Cardiac fibroblast (primary cell): Measurements from ENCODE around the gene FSTL4.
"Not testable (repeated sequence)": the region's sequence is repeated elsewhere in the genome, so short reads cannot be mapped to it uniquely, and the experiment has no call there.

Experiments used
- DNase-seq, 2 donors: peaks; one replicate each; pipeline versions ENCODE4 v3.0.0 to v3.0.0-alpha.2; 2010; ENCODE audit warnings: low read depth in 2 of 2
- H3K4me3 ChIP-seq, 2 donors: replicated peaks in 1 of 2; 1 replicate in 1 of 2; 2 replicates in 1 of 2; pipeline ENCODE4 v1.5.1; 2011; ENCODE audit warnings: low read depth in 2 of 2, low read length in 2 of 2, mild to moderate bottlenecking in 2 of 2, moderate library complexity in 1 of 2
- TF ChIP-seq, protein P1 (sequence below): IDR thresholded peaks from one replicate; pipeline ENCODE4 v1.5.1; 2011; ENCODE audit warnings: low read depth, mild to moderate bottlenecking, low read length, inconsistent platforms

The FSTL4 gene

DNA sequence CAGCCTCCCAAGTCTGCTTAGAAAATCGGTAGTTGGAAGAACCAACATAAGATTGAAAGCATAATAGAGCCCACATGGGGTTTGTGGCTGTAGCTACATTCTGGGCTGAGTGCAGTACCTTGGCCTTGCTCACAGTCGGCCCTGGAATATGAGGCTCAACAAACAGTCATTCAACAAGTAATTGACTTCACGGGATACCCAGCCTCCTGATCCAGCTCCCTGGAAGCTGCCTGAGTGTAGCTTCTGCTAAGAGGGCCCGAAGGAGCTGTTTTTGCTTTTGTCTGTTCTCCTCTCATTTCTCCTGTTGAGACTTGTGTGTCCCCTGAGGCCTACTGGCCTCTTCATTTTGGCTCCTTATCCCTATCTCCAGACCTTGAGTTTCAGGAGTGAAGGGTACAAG, 389.8 kb downstream of the FSTL4 start:
- no peak for DNase-seq
- no peak overlapping the region for H3K4me3 ChIP-seq
- TF ChIP-seq, protein P1, sequence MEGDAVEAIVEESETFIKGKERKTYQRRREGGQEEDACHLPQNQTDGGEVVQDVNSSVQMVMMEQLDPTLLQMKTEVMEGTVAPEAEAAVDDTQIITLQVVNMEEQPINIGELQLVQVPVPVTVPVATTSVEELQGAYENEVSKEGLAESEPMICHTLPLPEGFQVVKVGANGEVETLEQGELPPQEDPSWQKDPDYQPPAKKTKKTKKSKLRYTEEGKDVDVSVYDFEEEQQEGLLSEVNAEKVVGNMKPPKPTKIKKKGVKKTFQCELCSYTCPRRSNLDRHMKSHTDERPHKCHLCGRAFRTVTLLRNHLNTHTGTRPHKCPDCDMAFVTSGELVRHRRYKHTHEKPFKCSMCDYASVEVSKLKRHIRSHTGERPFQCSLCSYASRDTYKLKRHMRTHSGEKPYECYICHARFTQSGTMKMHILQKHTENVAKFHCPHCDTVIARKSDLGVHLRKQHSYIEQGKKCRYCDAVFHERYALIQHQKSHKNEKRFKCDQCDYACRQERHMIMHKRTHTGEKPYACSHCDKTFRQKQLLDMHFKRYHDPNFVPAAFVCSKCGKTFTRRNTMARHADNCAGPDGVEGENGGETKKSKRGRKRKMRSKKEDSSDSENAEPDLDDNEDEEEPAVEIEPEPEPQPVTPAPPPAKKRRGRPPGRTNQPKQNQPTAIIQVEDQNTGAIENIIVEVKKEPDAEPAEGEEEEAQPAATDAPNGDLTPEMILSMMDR, result no peak

DNA sequence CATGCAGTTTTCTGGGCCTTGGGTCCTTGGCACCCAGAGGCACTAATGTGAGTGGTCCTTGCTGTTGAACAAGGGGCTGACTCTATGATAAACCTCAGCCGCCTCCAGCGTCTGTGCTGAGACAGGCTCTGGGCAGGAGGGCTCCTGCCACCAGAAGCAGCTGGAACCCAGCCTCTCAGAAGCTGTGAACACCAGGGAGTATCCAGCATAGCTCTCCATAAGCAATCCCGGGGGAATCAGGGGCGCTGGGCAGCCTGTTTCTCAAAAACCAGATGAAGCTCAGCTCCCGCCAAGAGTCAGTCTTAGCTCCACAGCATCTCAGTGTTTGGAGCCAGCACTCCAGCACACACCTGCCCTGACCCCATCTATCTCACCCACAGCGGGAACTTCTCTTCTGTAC, 390.3 kb downstream of the FSTL4 start:
- no peak overlapping the region for H3K4me3 ChIP-seq
- TF ChIP-seq, protein P1, result no peak
- no peak for DNase-seq

DNA sequence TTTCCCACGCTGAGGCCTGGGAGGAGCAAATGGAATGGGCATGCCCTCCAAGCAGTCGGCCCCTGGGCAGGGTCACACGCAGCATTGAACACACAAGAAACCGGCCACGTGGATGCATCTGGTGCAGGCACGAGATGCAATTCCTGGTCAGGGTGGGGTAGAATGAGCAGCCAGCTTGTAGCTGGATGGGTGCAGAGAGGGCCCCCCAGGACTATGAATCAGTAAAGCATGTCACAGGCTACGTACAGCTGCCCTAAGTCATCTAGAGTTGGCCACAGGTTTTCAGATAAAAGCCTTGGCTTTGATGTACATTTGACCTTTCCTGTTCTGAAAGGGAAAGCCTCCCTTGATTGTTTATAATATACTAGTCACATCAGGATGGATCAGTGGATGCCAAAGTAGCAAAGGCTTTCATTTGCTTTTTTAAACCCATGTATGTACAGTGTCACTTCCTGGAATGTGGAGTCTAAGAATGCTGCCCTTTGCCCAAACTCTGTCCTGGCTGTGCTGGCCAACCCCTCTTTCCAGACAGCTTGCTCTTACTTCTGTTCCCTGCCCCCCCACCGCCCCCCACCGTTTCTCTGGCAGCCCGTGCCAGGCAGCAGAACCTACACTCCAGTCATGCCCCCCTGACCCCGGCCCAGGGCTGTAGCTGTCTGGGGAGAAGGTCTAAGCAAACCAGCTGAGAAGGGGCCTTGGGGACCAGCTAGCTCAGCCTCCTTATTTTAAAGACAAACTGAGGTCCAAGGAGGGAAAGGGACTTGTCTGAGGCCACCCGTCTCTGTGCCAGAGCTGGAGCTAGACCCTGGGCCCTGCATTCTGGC, 391.3 kb downstream of the FSTL4 start:
- peak in 1 of 2 donors; percentile 41 for DNase-seq
- TF ChIP-seq, protein P1, result no peak

DNA sequence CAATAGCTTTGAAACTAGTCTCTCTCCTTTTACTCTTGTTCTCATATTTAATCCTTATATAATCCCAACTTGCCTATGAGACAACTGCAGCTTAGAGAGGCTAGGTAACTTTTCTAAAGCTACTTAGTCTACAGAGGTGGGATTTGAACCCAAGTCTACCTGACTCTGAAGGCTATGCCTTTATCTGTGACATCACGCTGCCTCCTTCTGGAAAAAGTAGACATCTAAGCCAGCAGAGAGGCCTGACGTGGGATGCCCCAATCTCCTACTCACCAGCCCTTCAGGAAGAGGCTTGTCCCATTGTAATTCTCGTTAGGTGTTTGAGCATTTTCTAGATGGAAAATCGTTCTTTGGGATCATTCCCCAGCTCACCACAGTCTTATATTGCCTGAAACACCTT, 393.0 kb downstream of the FSTL4 start:
- H3K4me3 ChIP-seq, result no peak overlapping the region
- no peak for DNase-seq
- TF ChIP-seq, protein P1, result no peak

More for the DNA sequence above, 391.3 kb downstream of the FSTL4 start:
- no peak overlapping the region for H3K4me3 ChIP-seq

DNA sequence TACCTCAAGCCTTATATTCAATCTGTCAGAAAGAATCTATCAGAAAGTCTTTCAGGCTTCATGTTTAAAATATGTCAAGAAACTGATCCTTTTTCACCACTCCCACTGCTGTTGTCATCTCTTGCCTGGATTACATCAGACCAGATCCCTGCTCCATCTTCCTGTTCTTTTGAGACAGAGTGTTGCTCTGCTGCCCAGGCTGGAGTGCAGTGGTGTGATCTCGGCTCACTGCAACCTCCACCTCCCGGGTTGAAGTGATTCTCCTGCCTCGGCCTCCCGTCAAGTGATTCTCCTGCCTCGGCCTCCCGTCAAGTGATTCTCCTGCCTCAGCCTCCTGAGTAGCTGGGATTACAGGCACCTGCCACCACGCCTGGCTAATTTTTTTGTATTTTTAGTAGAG, 396.2 kb downstream of the FSTL4 start:
- not testable (repeated sequence) for DNase-seq, H3K4me3 ChIP-seq

DNA sequence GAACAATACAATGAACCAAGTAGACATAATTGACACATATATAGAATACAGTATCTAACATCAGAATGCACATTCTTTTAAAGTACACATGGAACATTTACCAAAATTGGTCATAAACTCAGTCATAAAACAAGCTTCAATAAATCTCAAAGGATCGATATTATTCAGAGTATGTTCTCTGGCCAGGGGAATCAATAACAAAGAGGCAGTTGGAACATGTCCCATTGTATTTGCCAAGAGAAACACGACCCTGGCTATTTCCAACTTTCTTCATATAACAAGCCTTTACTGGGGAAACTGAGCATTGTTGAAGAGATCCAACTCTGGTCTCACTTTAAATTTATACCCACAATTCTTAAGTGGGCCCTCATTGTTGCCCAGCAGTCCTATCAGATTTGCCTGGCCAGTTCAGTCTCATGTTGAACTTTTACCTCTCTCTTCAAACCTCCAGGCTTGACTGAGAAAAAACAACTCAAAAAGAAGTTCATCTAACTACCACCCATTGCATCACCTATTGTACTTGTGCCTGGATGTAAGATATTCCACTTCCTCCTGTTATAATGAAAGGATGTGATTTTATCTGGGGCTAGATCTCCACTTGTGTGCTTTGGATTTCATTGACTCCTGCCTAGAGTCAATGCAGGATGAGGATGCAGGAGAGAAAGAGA, 398.1 kb downstream of the FSTL4 start:
- TF ChIP-seq, protein P1, result no peak
- no peak for DNase-seq
- no peak overlapping the region for H3K4me3 ChIP-seq

DNA sequence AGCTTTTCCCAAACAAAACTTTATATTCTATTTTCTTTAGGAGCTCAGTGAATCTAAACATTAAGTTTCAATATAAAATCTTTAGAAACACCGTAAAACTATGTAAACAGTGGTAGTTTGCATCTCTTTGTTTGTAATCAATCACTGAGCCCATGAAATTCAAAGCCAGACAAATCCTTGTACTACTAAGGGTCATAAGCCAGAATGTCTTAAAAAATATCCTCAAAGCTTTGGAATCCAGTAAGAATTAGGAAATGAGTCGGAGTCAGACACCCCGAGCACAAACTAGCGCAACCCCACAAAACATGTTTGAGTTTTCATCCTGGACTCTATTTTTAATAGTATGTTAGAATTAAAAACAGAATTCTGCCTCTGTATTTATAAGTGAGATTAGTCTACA, 406.7 kb downstream of the FSTL4 start:
- H3K4me3 ChIP-seq, result no peak overlapping the region
- TF ChIP-seq, protein P1, result no peak
- no peak for DNase-seq
